Measurements from ENCODE around the gene WDR86.

Gene WDR86

DNA sequence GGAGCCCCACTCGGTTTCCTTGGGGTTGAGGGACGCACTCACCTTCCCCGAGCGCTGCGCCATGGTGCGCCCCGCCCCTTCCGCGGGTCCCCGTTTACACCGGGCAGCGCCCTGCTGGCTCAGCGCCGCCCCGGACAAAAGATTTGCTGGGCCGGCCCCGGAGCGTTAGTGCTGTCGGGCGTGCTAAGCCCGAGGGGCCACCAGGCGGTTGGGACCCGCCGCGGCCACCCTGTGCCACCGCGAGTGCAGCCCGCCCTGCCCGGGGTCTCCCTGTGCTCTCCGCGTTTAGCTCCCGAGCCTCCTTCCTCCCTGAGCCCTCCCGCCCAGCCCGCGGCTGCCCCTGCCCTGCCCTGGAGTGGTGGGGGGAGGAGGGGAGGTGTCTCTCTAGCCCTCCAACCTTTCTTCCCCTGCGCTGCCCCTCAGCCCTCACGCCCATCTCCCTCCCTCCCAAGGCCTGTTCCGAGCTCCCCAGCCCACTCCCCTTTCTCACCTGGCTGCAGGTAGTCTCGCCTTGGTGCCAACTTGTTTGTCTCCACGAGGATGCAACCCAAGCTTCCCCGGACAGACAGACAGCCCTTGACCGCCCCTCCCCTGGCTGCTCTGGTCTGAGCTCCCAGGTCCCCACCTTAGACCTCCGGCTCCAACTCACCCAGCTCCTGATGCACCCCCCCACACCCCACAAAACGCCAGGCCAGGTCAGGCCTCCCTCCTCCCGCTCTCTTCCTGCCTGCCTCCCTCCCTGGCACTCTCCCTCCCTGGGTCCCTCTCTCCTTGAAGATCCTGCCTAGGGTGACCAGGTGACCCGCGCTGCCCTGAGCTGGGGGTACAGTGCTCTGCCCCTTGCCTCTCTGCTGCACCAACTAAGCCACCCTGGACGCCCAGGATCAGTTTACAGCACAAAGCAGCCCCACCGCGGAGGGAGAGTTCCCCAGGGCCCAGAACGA lies 30.3 kb upstream of the WDR86 start, which contains the start of gene CRYGN:
Gene CRYGN (minus strand): TSS at position 287 of the 944 bp plus-strand sequence. CDS start 224 bp downstream, at position 63.
- DNase-seq, result no peak

DNA sequence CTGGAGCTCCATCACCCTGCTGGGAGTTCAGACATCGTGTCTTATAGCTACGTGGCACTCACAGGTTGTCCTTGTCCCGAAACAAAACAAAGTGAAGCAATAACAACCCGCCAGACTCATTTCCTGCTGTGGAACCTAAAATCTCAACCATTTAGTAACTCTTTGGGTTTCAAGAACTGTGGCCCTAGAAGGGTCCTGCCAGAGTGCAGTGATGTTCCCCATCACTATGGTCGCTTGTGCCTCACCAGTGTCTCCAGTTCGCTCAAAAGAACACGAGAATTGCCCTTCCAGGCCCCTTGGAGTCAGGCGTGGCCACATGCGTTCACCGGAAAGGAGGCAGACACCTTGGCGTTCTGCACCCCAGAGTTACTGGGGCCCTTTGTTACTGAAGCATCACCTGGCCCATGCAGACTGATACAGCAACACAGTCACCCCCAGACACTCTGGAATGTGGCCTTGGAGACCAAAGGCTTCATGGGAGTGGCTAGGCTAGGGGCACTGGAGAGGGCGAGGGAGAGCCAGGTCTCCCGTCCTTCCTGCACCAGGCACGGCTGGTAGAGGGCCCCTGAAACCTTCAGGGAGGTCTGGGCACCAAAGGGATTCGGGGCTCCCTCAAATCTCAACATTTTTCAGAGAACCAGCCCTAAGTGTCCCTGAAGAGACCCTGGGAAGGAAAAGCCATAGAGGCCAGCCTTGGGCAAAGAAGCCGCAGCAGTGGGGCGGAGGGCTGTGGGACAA lies 29.2 kb upstream of the WDR86 start:
- DNase-seq, result no peak

DNA sequence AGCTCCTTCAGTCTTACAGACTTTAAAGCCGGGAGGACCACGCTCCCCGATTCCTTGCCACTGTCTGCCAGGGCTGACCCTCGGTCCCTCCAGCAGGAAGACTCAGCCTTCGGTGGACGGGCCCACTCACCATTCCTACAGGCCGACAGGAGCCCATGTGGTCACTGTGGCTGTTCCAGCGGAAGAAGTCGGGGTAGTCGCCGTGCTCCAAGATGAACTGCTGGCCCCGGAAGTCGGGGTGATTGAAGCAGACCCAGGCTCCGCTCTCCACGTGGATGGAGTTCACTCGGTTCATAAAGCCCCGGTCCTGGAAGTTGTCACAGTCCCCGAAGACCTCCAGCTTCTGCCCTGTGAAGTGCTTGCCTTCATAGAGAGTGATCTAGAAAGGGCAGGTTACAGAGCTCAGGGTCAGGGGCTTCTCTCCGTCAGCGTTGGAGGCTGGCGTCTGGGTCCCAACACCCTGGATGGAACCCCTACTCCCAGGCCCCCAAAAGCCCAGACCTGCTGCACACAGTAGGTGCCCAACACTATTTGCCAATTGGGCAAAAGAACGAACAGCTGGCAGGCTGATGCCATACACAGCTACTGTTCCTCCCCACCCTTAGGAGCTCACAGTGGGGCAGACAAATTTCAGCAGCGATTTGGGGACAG lies 28.2 kb upstream of the WDR86 start:
- DNase-seq, result no peak

DNA sequence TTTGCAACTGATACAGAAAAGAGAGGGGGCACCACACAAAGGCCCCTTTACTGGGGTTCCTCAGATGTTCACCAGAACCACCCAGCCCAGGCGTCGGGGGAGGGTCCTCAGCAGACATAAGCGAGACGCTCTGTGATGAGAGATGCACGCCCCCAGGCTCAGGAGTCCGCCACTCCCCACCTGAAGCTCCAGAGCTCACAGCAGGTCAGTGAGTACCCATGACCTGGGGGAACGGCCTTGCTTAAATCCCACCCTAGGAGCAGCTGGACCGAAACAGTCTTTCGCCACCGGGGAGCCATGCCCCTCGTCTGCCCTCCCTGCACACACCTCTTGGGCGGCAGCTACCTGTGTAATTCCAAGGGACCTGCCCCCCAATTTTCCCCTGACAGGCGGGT lies 27.3 kb upstream of the WDR86 start:
- no peak for DNase-seq

DNA sequence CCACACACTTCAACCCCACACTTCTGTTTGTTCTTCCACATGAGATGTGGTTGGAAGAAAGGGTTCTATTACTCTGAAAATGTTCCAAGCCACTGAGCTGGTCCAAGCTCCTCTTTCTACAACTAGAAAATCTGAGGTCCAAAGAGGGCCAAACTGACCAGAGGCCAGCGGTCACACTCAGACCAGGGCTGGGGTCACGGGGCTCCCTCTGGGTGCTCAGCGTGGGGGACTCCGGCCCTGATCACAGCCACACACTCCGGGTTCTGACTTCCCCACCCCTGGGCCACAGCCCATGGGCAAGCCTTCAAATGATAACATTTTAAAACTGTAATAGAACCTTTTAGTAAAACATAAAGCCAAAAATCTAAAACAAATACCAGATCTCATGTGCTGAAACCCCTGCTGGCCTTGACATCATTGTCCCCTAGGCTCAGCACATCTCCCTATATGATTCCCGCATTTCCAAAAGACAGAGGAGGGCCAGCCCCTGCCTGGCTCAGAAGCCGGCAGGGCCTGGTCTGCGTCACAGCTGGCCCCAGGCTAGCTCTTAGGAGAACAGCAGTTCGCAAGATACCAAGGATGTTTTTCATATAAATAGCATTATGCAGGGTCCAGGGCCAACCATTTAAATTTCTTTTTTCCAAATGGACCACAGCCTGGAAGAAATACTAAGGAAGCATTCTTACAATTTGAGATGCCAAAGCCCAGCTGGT lies 26.8 kb upstream of the WDR86 start:
- no peak for DNase-seq

DNA sequence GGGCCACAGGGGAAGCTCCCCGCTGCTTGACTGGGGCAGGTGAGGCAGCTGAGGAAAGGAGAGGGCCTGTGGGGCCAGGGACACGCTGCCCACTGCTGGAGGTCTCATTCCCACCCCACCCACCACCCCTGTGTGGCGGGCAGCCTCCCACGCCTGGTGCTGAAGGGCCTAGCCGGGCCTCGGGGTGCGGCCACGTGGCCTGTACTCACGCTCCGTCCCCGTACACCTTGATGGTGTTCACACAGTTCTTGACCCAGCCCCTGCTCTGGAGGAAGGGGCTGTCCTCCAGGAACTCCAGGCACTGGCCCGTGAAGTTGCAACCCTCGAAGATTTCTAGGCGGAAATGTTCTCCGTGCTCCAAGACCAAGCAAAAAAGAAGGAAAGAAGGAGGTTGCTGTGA lies 26.1 kb upstream of the WDR86 start:
- DNase-seq, result no peak

DNA sequence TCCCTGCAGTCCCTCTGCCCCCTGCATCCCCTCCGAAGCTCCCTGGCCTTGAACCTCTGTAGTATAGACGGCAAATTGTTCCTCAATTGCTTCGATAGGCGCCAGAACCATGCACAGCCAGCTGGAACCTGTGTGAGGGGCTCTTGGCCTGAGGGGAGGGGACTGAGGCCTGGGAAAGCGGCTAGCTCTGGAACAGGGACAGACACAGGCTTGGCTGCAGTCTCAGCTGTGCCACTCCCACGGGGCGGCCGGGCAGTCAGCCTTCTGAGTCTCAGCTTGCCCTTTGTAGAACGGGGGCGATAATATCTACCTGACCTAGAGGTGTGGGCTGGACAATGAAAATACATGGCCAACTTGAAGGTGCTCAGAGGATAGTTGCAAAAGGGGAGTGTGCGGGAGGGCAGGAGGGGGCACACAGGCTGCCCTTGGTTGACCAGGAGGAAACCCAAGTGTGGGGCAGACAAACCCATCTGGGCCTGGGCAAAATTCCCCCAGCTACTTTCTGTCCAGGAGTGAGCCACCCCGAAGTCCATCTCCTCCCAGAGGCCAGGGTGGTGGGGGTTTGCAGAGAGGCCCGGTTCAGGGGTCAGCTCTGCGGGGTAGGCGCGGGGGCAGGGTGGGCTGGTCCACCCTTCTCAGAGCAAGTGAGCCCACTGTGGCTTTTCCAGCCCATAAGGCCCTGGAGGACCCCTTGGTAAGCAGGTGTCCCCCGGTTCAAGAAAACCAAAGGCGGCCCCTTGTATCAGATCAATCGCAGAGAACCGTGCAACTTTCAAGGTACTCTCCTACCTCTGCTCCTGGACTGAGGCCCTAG lies 25.5 kb upstream of the WDR86 start:
- DNase-seq, result peak; percentile 7

GRCh38 chr7:151434549-151434948 lies 24.7 kb upstream of the WDR86 start:
- DNase-seq, result no peak

- DNase-seq, result no peak
Measured at GRCh38 chr7:151433721-151434400, 24.0 kb upstream of the WDR86 start.

- DNase-seq, result no peak
Measured at GRCh38 chr7:151432658-151433521, 23.1 kb upstream of the WDR86 start.

DNA sequence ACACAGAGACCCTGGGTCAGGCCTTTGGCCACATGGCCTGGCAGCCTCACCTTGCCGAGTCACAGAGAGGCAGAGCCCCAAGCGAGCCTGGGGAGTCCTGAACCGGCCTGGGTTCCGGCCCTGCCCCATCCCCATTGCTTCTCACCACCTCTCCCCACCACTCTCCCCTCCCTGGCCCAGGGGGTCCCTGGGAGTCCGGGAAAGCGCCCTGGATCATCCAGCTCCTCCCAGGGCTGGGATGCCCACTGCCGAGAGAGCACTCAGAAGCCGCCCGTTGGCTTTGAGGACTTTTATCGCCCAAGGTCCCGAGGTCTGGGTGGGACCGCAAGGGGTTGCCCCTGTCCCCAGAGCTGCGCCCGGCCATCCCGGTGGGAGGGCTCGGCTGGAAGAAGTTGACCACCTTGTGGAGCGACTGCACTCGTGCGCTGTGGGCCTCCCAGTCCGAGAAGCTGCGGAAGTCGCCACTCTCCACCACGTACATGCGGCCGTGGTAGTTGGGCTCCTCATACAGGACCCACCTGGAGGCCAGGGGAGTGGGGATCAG lies 22.0 kb upstream of the WDR86 start:
- DNase-seq, result no peak

GRCh38 chr7:151431281-151431767 lies 21.5 kb upstream of the WDR86 start:
- DNase-seq, result no peak

GRCh38 chr7:151430391-151431205 lies 20.8 kb upstream of the WDR86 start:
- DNase-seq, result no peak

GRCh38 chr7:151429560-151430331 lies 19.9 kb upstream of the WDR86 start:
- DNase-seq, result no peak

DNA sequence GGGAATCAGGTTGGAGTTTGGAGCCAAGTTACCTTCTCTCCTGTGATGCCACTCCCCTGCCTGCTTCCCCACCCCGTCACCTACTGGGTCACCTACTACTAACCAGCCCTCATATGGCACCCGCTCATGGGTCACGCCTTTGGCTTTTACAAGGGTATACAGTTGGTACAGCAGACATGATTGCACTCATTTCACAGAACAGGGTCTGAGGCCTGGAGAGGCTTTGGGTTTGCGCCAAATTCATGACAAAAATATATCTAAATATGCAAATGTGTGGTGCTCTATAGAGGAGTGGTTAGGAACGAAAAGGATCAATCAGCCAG lies 19.4 kb upstream of the WDR86 start:
- DNase-seq, result no peak

DNA sequence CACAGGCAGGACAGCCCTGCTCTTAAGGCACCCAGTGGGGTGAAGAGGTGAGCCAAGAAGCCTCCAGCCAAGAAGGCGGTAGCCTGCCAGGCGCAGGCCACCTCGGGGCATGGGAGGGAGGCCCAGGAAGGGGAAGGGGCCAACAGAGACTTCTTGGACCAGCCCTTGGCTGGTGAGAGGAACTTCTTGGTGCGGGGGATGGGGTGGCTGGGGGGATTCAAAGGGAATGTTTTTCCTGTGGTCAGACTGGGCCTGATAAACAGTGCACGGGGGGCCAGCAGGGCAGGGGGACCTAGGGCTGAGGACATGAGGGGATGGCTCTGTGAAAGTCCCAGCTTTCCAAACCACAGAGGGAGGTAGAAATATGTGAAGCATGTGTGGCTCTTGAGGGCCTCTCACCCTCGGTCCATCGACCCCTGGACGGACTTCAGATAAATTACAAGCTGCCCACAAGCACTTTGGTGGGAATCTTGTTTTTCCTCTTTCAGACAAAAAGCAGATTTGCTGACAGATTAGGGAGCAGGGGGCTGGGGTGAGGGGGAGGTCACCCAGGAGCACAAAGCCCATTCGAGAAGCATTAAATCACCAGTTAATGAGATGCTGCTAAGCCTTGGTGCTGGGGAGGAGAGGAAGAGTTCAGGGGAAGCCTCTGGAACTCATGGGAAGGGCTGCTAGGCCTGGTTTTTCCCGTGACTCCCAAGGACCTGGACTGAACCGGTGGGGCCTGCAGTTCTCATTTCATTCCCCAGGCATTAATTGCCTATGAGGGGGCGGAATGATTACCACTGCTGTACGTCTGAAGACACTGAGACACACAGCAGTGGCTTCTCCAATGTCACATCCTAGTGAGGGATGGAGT lies 18.8 kb upstream of the WDR86 start:
- no peak for DNase-seq

GRCh38 chr7:151427705-151428377 lies 18.0 kb upstream of the WDR86 start:
- DNase-seq, result no peak

All from midbrain (tissue), 1 donor.